Midbrain (tissue), 1 donor: ENCODE results near the gene SHF.
"Not testable (repeated sequence)": the region's sequence is repeated elsewhere in the genome, so short reads cannot be mapped to it uniquely, and the experiment has no call there.

Source experiments
- DNase-seq: peaks from one replicate; lab custom pipeline; 2025; lab: John Stamatoyannopoulos, UW

Gene SHF

GRCh38 chr15:45147606-45148005, 40.2 kb downstream of the SHF start:
- no peak for DNase-seq

- DNase-seq: no peak
Measured at GRCh38 chr15:45146405-45146804, 41.4 kb downstream of the SHF start.

- DNase-seq: no peak
Measured at GRCh38 chr15:45144775-45145174, 43.0 kb downstream of the SHF start.

- no peak for DNase-seq
Measured at GRCh38 chr15:45143946-45144345, 43.8 kb downstream of the SHF start.

- DNase-seq: no peak
Measured at GRCh38 chr15:45143056-45143455, 44.7 kb downstream of the SHF start.

GRCh38 chr15:45141386-45141785, 46.4 kb downstream of the SHF start:
- DNase-seq: no peak

GRCh38 chr15:45140557-45141250, 47.1 kb downstream of the SHF start:
- DNase-seq: no peak

GRCh38 chr15:45139770-45140169, 48.0 kb downstream of the SHF start:
- DNase-seq: no peak

- no peak for DNase-seq
Measured at GRCh38 chr15:45138814-45139765, 48.7 kb downstream of the SHF start.

- no peak for DNase-seq
Measured at GRCh38 chr15:45137703-45138102, 50.1 kb downstream of the SHF start.

- DNase-seq: no peak
Measured at GRCh38 chr15:45136378-45136764, 51.4 kb downstream of the SHF start.

GRCh38 chr15:45135705-45136377, 51.9 kb downstream of the SHF start:
- DNase-seq: not testable (repeated sequence)

- no peak for DNase-seq
Measured at GRCh38 chr15:45134682-45135604, 52.8 kb downstream of the SHF start.

GRCh38 chr15:45134046-45134445, 53.7 kb downstream of the SHF start:
- DNase-seq: no peak

- DNase-seq: no peak
Measured at GRCh38 chr15:45133561-45133920, 54.2 kb downstream of the SHF start.

GRCh38 chr15:45132844-45133560, 54.8 kb downstream of the SHF start:
- no peak for DNase-seq

- no peak for DNase-seq
Measured at GRCh38 chr15:45131510-45131909, 56.3 kb downstream of the SHF start.

- DNase-seq: no peak
Measured at GRCh38 chr15:45130291-45131000, 57.3 kb downstream of the SHF start.

- no peak for DNase-seq
Measured at GRCh38 chr15:45129651-45130129, 58.1 kb downstream of the SHF start, which contains the start of the genes DUOX1 and DUOXA1. Gene DUOX1 (plus strand): TSS chr15:45129994. CDS start chr15:45131967, 1,973 bp downstream. Gene DUOXA1 (minus strand): TSS chr15:45129879. CDS start chr15:45123014, 6,865 bp downstream.
